Liver (tissue), 3 donors: Measurements from ENCODE around the gene DIPK1C.

Experiments
- JUND ChIP-seq, 2 donors: IDR thresholded peaks; 2 replicates each; pipeline ENCODE4 v1.6.1; 2016; ENCODE audit warnings: antibody characterized with exemption in 2 of 2
- SP1 ChIP-seq: IDR thresholded peaks from 2 replicates; pipeline ENCODE4 v1.6.1; 2018; ENCODE audit warnings: antibody characterized with exemption, mild to moderate bottlenecking
- TAF1 ChIP-seq: conservative IDR thresholded peaks from 2 replicates; pipeline ENCODE4 v1.6.1; 2016; ENCODE audit warnings: antibody characterized with exemption, mild to moderate bottlenecking
- TF ChIP-seq, protein P1 (sequence below): fragments of 150-350 bp; IDR thresholded peaks from 2 replicates; pipeline ENCODE4 v1.5.1; 2017; ENCODE audit warnings: improper control_type of control experiment, low read depth, low read length; ENCODE audit not compliant: missing input control
- TF ChIP-seq, protein P2 (sequence below): IDR thresholded peaks from 2 replicates; pipeline ENCODE4 v1.6.1; 2016; ENCODE audit warnings: antibody characterized with exemption, mild to moderate bottlenecking
- TF ChIP-seq, protein P3 (sequence below): IDR thresholded peaks from 2 replicates; pipeline ENCODE4 v1.6.1; 2016; ENCODE audit warnings: antibody characterized with exemption
- TF ChIP-seq, protein P4 (sequence below): IDR thresholded peaks from 2 replicates; pipeline ENCODE4 v1.6.1; 2016; ENCODE audit warnings: antibody characterized with exemption
- donor health status: healthy.
- donor health status: healthy.

DNA sequence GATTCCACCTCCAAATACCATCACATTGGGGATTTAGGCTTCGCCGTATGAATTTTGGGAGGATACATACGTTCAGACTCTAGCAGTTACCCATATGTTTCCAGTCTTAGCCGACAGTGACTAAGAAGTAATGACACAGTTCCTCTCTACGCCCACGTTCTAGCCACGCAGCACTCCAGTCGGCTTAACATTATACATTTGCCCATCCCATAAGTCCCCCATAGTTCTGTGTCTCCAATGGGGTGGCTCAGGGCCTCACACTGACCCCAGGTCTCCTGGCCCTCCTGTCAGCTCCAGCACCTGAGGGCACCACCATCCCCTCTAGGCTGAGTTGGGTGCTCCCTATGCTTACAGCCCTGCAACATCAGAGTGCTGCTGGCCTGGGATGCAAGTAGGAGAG lies 20.7 kb upstream of the DIPK1C start:
- TF ChIP-seq, protein P1, sequence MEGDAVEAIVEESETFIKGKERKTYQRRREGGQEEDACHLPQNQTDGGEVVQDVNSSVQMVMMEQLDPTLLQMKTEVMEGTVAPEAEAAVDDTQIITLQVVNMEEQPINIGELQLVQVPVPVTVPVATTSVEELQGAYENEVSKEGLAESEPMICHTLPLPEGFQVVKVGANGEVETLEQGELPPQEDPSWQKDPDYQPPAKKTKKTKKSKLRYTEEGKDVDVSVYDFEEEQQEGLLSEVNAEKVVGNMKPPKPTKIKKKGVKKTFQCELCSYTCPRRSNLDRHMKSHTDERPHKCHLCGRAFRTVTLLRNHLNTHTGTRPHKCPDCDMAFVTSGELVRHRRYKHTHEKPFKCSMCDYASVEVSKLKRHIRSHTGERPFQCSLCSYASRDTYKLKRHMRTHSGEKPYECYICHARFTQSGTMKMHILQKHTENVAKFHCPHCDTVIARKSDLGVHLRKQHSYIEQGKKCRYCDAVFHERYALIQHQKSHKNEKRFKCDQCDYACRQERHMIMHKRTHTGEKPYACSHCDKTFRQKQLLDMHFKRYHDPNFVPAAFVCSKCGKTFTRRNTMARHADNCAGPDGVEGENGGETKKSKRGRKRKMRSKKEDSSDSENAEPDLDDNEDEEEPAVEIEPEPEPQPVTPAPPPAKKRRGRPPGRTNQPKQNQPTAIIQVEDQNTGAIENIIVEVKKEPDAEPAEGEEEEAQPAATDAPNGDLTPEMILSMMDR = no peak
- TF ChIP-seq, protein P2, sequence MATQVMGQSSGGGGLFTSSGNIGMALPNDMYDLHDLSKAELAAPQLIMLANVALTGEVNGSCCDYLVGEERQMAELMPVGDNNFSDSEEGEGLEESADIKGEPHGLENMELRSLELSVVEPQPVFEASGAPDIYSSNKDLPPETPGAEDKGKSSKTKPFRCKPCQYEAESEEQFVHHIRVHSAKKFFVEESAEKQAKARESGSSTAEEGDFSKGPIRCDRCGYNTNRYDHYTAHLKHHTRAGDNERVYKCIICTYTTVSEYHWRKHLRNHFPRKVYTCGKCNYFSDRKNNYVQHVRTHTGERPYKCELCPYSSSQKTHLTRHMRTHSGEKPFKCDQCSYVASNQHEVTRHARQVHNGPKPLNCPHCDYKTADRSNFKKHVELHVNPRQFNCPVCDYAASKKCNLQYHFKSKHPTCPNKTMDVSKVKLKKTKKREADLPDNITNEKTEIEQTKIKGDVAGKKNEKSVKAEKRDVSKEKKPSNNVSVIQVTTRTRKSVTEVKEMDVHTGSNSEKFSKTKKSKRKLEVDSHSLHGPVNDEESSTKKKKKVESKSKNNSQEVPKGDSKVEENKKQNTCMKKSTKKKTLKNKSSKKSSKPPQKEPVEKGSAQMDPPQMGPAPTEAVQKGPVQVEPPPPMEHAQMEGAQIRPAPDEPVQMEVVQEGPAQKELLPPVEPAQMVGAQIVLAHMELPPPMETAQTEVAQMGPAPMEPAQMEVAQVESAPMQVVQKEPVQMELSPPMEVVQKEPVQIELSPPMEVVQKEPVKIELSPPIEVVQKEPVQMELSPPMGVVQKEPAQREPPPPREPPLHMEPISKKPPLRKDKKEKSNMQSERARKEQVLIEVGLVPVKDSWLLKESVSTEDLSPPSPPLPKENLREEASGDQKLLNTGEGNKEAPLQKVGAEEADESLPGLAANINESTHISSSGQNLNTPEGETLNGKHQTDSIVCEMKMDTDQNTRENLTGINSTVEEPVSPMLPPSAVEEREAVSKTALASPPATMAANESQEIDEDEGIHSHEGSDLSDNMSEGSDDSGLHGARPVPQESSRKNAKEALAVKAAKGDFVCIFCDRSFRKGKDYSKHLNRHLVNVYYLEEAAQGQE = no peak
- TF ChIP-seq TAF1 (no peak), JUND (IDR thresholded peaks at IDR 0.05) (no peak), SP1 (no peak)
- TF ChIP-seq, protein P3, sequence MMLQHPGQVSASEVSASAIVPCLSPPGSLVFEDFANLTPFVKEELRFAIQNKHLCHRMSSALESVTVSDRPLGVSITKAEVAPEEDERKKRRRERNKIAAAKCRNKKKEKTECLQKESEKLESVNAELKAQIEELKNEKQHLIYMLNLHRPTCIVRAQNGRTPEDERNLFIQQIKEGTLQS = no peak
- TF ChIP-seq, protein P4, sequence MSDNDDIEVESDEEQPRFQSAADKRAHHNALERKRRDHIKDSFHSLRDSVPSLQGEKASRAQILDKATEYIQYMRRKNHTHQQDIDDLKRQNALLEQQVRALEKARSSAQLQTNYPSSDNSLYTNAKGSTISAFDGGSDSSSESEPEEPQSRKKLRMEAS = no peak
